Osteocyte (in vitro differentiated cells): ENCODE results near the gene NPW. TPM values are rescaled to one million over a fixed set of nuclear protein-coding genes. Genes with fewer than 3 reads are reported as not detected.
"Not testable (repeated sequence)": the region's sequence is repeated elsewhere in the genome, so short reads cannot be mapped to it uniquely, and the experiment has no call there.

Experiments used
- DNase-seq: peaks from one replicate; pipeline ENCODE4 v3.0.0; 2021; ENCODE audit warnings: mixed read lengths; ENCODE audit not compliant: unreplicated experiment; ENCODE audit errors: extremely low spot score
- H3K27ac Mint-ChIP-seq: one replicate; pipeline ENCODE4 v1.8.0; 2021; ENCODE audit warnings: mild to moderate bottlenecking, mixed read lengths; ENCODE audit not compliant: unreplicated experiment
- H3K27me3 Mint-ChIP-seq: one replicate; pipeline ENCODE4 v1.8.0; 2021; ENCODE audit warnings: mixed read lengths; ENCODE audit not compliant: unreplicated experiment
- H3K36me3 Mint-ChIP-seq: one replicate; pipeline ENCODE4 v1.8.0; 2021; ENCODE audit warnings: mixed read lengths; ENCODE audit not compliant: unreplicated experiment
- H3K4me1 Mint-ChIP-seq: one replicate; pipeline ENCODE4 v1.8.0; 2021; ENCODE audit warnings: mixed read lengths; ENCODE audit not compliant: unreplicated experiment
- H3K4me3 Mint-ChIP-seq: one replicate; pipeline ENCODE4 v1.8.0; 2021; ENCODE audit warnings: mild to moderate bottlenecking, moderate library complexity, mixed read lengths; ENCODE audit not compliant: unreplicated experiment
- H3K9me3 Mint-ChIP-seq: one replicate; pipeline ENCODE4 v1.8.0; 2021; ENCODE audit warnings: mixed read lengths; ENCODE audit not compliant: unreplicated experiment
- total RNA-seq: library from RNA; stranded (reverse); gene quantifications from 2 replicates; pipeline ENCODE4 v1.2.1, GENCODE V29; 2021
- TF ChIP-seq, protein P1 (sequence below): fragments of 200-600 bp; sonication (generic); IDR thresholded peaks from 2 replicates; pipeline ENCODE4 v1.5.0; 2021; ENCODE audit warnings: antibody characterized with exemption, mild to moderate bottlenecking, moderate library complexity

NPW gene
- total RNA-seq, 1 donor from 2014 or later = 4.1 TPM

DNA sequence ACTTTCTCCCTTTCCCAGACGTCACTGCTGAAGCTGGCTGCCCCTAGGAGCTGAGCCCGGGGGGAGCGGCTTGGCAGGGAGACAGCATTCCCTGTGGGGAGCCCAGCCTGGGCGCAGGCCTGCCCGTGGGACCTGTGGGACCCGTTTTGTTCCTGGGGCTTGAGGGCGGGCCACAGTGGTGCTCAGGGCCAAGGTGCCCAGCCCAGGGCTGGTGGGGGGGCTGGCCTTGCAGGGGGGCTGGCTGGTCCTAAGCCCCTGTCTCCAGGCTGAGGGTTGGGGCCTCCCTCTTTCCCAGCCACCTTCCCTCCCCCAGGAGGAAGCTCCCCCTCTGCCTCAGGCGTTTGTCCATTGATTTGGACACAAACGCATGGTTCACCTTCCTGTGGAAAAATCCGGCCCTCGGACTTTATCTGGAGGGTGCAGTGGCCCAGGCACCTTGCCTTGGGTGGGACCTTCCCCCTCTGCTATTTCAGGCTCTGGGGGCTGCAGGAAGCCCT is 11.5 kb downstream of the NPW start:
- peaks cover 67% of the 10 kb centered on the region for H3K4me1 Mint-ChIP-seq
- H3K27me3 Mint-ChIP-seq = no peaks in the 10 kb centered on the region

DNA sequence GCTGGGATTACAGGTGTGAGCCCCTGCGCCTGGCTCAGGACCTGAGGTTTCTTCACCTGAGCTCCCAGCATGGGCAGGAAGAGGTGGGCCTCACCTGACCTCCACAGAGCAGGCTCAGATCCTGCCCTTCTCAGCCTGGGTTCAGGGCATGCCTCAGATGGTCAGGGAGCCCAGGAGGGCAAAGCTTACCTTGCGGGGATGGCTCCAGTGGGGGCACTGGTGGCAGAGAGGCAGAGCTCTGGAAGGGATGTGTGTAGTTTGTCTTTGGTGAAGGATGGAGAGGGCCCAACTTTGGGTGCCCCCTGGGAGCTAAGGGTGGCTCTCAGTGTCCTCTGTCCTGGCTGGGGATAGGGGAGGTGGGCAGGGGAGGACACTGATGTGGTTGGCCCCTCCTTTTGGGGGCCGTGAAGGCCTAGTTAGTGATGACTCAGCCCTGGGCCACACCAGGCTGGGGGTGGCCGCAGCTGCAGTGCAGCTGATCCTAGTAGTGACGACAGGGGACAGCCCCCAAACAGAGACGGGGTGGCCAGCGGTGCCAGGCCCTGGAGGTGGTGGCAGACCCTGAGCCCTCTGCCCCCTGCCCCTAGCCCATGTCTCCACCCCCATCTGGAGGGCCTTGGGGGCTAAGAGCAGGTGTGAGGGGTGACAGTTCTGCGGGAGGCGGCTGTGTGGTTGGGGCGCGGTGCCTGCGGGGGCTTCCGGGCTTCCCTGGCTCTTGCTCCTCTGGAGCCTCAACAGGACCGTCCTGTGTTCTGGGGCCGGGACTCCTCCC is 12.9 kb downstream of the NPW start:
- no peaks in the 10 kb centered on the region for H3K9me3 Mint-ChIP-seq
- peak overlapping the region; percentile 88 for H3K27ac Mint-ChIP-seq
- peak overlapping the region; percentile 44 for H3K4me3 Mint-ChIP-seq
- TF ChIP-seq, protein P1, sequence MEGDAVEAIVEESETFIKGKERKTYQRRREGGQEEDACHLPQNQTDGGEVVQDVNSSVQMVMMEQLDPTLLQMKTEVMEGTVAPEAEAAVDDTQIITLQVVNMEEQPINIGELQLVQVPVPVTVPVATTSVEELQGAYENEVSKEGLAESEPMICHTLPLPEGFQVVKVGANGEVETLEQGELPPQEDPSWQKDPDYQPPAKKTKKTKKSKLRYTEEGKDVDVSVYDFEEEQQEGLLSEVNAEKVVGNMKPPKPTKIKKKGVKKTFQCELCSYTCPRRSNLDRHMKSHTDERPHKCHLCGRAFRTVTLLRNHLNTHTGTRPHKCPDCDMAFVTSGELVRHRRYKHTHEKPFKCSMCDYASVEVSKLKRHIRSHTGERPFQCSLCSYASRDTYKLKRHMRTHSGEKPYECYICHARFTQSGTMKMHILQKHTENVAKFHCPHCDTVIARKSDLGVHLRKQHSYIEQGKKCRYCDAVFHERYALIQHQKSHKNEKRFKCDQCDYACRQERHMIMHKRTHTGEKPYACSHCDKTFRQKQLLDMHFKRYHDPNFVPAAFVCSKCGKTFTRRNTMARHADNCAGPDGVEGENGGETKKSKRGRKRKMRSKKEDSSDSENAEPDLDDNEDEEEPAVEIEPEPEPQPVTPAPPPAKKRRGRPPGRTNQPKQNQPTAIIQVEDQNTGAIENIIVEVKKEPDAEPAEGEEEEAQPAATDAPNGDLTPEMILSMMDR = no peak
- no peak for DNase-seq
- H3K27me3 Mint-ChIP-seq = no peaks in the 10 kb centered on the region
- H3K4me1 Mint-ChIP-seq = peaks cover 80% of the 10 kb centered on the region
- peaks cover 3% of the 10 kb centered on the region for H3K36me3 Mint-ChIP-seq

More for the DNA sequence above, 11.5 kb downstream of the NPW start:
- H3K9me3 Mint-ChIP-seq = no peaks in the 10 kb centered on the region
- H3K36me3 Mint-ChIP-seq = peaks cover 1% of the 10 kb centered on the region
- H3K4me3 Mint-ChIP-seq = no peak overlapping the region
- TF ChIP-seq, protein P1 = no peak
- peak overlapping the region; percentile 88 for H3K27ac Mint-ChIP-seq
- no peak for DNase-seq

DNA sequence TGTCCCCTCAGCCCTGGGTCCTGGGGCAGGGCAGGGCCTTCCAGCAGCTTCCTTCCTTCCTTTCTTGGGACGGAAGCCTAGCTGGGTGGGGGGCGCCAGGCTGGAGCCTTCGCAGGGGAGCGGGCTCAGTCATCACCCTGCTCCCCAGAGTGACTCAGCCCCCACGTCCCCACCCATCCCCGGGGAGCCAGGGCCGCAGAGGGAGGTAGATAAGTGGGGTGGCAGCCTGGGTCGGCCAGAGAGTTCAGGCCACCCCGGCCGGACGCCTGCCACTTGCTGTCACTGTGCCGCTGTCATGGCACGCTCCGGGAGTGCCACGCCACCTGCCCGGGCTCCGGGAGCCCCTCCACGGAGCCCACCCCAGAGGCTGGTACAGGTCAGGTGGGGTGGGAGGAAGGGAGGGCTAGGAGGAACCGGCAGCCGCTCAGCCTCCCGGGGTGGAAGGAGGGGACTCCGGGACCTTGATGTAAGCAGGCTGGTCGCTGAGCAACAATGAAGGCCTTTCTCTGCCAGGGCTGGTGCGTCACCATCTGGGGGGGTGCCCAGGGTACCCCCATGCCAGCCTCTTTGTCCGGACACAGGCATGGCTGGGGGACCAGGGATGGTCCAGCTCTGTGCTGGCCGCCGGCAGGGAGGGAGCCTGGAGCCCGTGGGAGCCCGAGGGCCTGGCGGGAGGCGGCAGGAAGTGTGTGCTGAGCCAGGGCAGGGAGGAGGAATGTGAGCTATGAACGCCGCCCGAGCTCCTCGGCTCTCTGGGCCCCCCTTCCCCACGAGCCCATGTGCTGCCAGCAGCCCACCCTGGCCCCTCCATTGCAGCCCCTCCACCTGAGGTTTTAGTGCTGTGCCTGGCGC is 13.7 kb downstream of the NPW start:
- TF ChIP-seq, protein P1 = no peak
- peaks cover 81% of the 10 kb centered on the region for H3K4me1 Mint-ChIP-seq
- peaks cover 3% of the 10 kb centered on the region for H3K36me3 Mint-ChIP-seq
- H3K27me3 Mint-ChIP-seq = no peaks in the 10 kb centered on the region
- peak overlapping the region; percentile 93 for H3K27ac Mint-ChIP-seq
- H3K9me3 Mint-ChIP-seq = no peaks in the 10 kb centered on the region
- DNase-seq = peak; percentile 91
- H3K4me3 Mint-ChIP-seq = peak overlapping the region; percentile 60

DNA sequence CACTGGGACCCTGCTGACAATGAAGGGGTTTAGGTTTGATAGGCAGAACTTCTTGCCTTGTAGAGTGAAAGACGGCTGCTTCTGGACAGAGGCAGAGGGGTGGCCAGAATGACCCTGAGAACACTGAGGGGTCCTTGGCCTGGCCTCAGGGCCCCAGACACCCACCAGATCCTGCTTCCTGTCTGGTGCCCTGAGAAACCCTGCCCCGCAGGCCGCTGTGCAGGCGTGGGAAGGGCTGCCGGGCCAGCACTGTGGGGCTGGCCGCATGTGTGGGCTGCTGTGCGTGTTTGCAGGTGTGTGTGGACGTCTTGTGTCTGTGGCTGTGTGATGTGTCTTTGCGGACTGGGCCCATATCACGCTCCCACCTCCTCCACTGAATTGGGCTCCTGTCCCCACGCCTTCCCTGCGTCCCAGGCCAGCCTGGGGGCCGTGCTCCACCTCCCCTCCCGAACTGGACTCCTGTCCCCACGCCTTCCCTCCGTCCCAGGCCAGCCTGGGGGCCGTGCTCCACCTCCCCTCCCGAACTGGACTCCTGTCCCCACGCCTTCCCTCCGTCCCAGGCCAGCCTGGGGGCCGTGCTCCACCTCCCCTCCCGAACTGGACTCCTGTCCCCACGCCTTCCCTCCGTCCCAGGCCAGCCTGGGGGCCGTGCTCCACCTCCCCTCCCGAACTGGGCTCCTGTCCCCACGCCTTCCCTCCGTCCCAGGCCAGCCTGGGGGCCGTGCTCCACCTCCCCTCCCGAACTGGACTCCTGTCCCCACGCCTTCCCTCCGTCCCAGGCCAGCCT is 14.5 kb downstream of the NPW start:
- Mint-ChIP-seq H3K4me3 (peak overlapping the region; percentile 60), H3K27ac (peak overlapping the region; percentile 93), H3K4me1 (peaks cover 79% of the 10 kb centered on the region)
- H3K36me3 Mint-ChIP-seq, H3K27me3 Mint-ChIP-seq, DNase-seq, H3K9me3 Mint-ChIP-seq: not testable (repeated sequence)

DNA sequence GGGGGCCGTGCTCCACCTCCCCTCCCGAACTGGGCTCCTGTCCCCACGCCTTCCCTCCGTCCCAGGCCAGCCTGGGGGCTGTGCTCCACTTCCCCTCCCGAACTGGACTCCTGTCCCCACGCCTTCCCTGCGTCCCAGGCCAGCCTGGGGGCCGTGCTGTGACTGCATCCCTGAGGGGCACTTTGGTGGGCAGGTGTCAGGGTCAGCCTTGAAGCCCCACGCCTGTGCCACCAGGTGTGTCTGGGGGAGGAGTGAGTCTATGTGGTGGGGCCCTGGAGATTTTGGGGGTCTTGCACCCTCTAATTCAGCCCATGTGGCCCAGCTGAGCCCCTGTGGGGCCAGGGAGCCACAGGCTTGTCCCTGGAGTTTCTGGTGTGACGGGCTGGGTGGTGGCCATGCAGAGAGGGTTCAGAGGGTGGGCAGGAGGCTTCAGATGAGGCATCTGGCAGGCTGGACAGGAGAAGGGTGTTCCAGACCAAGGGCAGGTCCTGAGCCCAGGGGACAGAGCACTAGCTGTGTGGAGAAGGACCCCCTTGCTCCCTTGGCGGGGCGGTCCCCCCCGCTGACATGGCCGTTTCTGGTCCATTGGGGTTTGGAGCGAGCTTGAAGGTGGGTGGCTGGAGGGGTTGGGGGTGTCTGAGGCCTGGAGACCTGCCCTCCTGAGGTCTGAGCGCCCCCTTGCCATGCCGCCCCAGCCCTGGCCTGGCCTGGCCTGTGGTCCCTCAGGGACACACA is 15.3 kb downstream of the NPW start:
- peak overlapping the region; percentile 89 for H3K27ac Mint-ChIP-seq
- H3K4me3 Mint-ChIP-seq = peak overlapping the region; percentile 32
- H3K27me3 Mint-ChIP-seq = no peaks in the 10 kb centered on the region
- H3K9me3 Mint-ChIP-seq = no peaks in the 10 kb centered on the region
- peaks cover 2% of the 10 kb centered on the region for H3K36me3 Mint-ChIP-seq
- H3K4me1 Mint-ChIP-seq = peaks cover 82% of the 10 kb centered on the region
- DNase-seq = no peak
- TF ChIP-seq, protein P1 = no peak
